GM18499 (cell line): ENCODE measurements around the gene SCG5.

ENCODE experiments used
- ATAC-seq: cut with Tn5 transposase; IDR thresholded peaks from one replicate; pipeline ENCODE4 v1.9.1; 2021; ENCODE audit warnings: moderate number of reproducible peaks; ENCODE audit not compliant: insufficient read depth, unreplicated experiment

Gene SCG5

GRCh38 chr15:32657941-32658340 is 16.4 kb downstream of the SCG5 start:
- ATAC-seq, result no peak

- ATAC-seq, result no peak
Observed at GRCh38 chr15:32659340-32660155, 18.0 kb downstream of the SCG5 start.

DNA sequence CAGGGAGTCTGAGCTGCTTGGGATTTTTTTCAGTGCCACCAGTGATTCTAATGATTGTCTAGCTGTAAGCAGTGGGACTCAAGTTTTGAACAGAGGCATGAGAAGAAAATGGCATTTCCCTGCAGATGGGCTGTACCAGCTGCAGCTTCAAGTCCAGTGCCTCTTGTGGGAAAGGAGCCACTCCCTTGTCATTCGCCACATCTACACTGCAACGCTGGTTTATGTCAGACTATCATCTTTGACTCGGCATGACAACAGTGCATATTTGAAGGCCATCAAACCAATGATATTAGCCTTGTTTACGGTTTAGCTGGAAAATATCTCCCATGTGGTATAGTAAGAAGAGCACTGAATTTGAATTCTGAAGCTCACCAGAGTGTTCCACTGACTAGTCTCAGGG is 22.2 kb downstream of the SCG5 start:
- ATAC-seq, result no peak

- no peak for ATAC-seq
Observed at GRCh38 chr15:32664796-32665195, 23.3 kb downstream of the SCG5 start.

DNA sequence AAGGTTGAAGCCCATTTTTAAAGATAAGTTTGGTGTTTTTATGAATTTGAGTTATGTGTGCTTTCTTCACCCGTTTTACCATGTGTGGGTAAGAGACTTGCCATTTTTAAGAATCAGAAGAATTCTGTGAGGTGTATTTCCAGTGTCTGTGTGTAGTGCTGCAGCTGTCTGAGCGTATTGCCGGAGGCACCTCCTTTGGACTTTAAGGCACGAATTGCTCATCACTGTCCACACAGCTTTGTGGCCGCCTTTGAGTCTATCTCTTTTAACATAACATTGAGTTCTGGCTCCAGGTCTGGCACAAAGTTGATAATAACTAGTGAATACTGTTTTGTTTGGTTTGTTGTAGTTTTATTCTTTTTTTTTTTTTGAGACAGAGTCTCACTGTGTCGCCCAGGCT is 25.8 kb downstream of the SCG5 start:
- no peak for ATAC-seq

GRCh38 chr15:32668942-32669341 is 27.4 kb downstream of the SCG5 start:
- no peak for ATAC-seq

- ATAC-seq, result no peak
Observed at GRCh38 chr15:32669896-32670611, 28.5 kb downstream of the SCG5 start.

GRCh38 chr15:32670623-32671022 is 29.1 kb downstream of the SCG5 start:
- ATAC-seq, result no peak

DNA sequence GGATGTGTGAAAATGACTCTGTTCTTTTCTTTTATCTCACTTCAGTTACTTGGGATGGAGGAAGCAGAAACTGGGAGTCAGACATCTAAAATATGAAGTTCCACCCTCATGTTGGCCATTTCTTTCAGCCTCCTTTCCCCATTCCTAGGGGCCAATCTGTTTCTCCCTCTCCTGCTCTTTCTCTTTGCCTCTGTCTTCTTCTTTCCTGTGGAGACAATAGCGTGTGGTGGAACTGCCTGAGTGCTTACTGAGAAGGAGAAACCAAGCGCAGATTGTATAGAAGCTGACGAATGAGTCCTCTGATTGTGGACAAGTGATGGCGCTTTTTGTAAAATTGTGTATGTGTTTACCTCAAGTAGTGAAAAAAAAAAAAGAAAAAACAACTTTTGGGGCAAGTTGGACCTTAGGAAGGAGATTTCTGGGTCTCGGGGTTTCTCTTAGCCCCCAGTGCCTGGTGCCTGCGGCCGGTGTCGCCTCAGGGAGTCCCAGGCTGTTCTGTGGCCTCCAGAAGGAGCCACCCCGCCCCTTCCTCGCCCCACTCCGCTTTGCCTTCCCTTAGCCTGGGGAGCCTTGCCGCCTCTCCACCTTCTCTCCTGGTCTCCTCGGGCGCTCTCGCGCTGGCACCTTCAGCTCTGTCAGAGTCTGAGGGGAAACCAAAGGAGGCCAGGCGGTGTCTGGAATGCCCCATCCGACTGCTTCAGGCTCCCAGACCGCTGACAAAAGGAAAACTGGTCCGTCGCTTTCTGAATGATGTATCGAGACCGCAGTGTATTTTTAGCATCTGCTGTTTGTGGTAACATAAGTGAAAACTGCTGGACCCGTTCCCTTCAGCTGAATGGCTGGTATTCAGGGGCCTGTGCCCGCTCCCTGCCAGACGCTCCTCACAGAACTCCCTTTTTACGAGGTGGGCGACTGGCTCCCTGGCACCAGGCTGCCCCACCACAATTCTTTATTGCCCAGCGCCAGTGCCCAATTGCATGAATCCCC is 30.1 kb downstream of the SCG5 start:
- ATAC-seq, result no peak

DNA sequence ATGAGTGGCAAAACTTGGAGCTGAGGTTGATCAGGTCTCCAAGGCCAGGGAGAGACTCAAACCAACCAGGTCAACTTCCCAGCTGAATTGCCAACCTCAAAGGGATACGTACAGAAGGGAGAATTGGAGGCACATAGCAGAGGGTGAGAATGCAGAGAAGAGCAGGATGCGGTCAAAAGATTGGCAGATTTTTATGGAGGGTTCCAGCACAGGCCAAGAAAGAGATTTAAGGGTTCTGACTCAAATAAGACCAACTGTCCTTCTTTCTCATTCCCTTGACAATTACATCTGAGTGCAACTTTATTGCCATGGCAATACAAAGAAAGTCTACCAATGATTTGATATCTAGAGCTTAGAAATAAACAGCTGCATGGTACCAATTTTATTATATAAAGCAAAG is 33.2 kb downstream of the SCG5 start:
- ATAC-seq, result no peak

DNA sequence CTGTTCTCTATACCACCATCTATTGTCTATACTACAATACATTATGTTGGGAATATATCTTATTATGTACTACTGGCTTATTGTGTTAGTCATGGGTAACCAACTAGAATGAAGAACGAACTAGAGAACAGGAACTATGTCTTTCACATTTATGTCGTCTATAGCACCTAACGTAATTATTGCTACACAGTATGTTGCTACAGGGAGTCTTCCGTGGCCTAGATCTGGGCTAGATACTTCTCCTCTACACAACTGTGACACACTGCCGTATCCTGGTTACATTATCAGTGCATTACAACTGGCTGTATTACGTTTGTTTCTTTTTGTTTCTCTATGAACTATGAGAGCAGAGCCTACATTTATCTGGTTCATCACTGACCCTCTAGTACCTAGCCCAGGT is 34.0 kb downstream of the SCG5 start:
- no peak for ATAC-seq

DNA sequence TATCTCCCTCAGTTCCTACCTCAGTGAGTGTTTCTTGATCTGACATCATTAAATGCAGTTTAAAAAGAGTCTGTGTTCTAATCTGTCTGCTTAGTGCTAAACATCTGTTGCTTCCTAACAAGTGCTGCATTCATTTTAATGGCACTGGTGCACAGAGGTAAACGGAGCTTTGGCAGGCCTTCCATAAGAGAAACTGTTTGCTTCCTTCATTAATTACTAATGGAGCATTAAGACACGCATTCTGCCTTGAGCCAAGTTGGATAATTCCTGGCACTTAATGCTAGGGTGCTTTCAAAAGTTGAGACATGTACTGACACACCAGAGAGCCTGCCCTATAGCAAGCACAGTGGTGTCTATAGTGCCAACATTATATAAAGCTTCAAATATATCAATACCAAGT is 34.7 kb downstream of the SCG5 start:
- no peak for ATAC-seq

- no peak for ATAC-seq
Observed at GRCh38 chr15:32677238-32677750, 35.8 kb downstream of the SCG5 start.

- ATAC-seq, result no peak
Observed at GRCh38 chr15:32679298-32679690, 37.8 kb downstream of the SCG5 start.

DNA sequence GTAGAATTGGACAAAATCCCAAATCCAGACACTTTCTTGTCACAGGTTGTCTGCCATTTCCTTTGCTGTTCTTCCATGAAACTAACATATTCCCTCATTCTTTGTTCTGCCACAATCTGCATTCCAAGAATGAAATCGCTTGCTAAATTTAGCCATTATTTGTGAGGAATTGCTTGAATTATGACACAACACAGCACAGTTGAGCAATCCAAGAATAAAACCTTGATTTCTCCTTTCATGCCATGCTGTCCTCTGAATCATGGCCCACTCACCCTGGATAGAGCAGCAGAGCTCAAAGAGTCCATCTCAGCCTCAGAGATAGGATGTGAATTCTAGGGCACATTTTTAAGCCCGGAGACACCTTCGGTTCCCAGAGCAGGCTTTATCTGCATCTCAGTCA is 41.1 kb downstream of the SCG5 start:
- no peak for ATAC-seq

- ATAC-seq, result no peak
Observed at GRCh38 chr15:32682977-32683630, 41.6 kb downstream of the SCG5 start.

DNA sequence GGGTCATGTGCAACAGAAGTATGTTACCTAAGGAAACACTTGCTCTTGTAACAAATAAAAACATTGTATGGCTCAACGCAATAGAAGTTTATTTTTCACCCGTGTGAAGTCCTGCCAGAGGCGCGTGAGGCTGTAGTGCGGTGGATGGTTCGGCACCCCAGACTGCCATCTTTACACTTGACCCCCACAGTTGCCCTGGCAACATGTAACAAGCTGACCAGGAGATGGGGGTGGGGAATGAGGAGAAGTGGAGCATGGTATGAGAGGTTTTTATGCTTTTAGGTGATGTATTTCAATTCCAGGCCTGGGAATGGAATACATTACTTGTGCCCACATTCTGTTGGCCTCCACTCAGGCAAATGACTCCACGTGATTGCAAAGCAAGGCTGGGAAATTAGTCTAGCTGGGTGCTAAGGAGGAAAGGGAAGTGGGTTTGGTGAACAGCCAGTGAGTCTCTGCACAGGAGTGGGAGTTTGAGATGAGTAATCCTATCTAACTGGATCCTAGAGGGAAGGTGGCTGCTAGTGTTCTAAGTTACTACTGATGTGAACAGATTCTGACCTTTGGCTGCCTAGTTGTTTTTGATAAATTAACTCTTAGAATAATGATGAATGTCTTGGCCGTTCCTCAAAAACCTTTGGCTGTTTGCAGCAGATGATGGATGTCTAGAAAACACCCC is 42.5 kb downstream of the SCG5 start:
- ATAC-seq, result no peak

- no peak for ATAC-seq
Observed at GRCh38 chr15:32685576-32685975, 44.1 kb downstream of the SCG5 start.

DNA sequence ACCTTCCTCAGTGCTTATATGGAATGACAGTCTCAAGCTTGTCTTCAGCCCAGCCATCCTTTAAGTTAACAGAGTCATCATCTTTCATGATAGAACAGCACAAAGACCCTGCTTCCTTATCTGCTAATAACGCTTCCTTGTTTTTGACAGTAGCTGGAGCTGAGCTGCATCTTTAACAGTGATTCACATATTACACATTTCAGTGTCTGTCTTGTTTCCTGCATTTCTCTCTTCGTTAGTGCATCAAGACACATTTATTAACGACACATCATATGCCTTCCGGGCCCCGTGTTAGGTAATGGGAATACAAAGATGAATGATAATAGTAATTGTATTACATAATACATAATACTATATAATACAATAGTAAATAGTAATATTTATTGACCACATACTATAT is 46.0 kb downstream of the SCG5 start:
- ATAC-seq, result no peak
